Measurements from ENCODE around the gene TRPM7. TPM values are rescaled to one million over a fixed set of nuclear protein-coding genes. Genes with fewer than 3 reads are reported as not detected.

TRPM7 gene
- total RNA-seq, 1 donor from 2014 or later, result 34.5 TPM

- Mint-ChIP-seq H3K27me3 (ENCODE audit: low read depth) (no peaks in the 10 kb centered on the region), H3K4me1 (ENCODE audit: low read depth) (peaks cover 5% of the 10 kb centered on the region)
Observed at GRCh38 chr15:50523851-50524251, 162.7 kb downstream of the TRPM7 start.

DNA sequence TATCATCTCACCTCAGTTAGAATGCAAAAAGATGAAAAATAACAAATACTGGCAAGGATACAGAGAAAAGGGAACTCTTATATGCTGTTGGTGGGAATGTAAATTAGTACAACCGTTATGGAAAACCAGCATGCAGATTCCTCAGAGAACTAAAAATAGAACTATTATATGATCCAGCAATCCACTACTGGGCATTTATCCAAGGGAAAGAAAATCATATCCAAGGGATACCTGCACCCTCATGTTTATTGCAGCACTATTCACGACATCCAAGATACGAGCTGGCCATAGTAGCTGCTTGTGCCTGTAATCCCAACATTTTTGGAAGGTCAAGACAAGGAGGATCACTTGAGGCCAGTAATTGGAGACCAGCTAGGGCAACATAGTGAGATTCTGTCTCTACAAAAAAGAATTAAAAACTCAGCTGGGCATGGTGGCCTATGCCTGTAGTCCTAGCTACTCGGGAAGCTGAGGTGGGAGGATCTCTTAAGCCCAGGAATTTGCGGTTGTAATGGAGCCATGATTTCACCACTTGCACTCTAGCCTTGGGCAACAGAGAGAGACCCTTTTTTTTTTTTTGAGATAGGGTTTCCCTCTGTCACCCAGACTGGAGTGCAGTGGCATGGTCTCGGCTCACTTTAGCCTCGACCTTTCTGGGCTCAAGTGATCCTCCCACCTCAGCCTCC is 166.7 kb downstream of the TRPM7 start:
- DNase-seq (ENCODE audit: low spot score), result no peak
- Mint-ChIP-seq H3K27me3 (ENCODE audit: low read depth) (no peaks in the 10 kb centered on the region), H3K27ac (ENCODE audit: unreplicated experiment) (no peak overlapping the region), H3K36me3 (ENCODE audit: low read depth) (peaks cover 6% of the 10 kb centered on the region), H3K4me1 (ENCODE audit: low read depth) (peaks cover 5% of the 10 kb centered on the region), H3K4me3 (ENCODE audit: unreplicated experiment) (no peak overlapping the region), H3K9me3 (ENCODE audit: low read depth) (peaks cover 5% of the 10 kb centered on the region)
- TF ChIP-seq, protein P1, sequence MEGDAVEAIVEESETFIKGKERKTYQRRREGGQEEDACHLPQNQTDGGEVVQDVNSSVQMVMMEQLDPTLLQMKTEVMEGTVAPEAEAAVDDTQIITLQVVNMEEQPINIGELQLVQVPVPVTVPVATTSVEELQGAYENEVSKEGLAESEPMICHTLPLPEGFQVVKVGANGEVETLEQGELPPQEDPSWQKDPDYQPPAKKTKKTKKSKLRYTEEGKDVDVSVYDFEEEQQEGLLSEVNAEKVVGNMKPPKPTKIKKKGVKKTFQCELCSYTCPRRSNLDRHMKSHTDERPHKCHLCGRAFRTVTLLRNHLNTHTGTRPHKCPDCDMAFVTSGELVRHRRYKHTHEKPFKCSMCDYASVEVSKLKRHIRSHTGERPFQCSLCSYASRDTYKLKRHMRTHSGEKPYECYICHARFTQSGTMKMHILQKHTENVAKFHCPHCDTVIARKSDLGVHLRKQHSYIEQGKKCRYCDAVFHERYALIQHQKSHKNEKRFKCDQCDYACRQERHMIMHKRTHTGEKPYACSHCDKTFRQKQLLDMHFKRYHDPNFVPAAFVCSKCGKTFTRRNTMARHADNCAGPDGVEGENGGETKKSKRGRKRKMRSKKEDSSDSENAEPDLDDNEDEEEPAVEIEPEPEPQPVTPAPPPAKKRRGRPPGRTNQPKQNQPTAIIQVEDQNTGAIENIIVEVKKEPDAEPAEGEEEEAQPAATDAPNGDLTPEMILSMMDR (IDR thresholded peaks at IDR 0.05), result no peak

More at GRCh38 chr15:50523851-50524251, 162.7 kb downstream of the TRPM7 start:
- Mint-ChIP-seq H3K9me3 (ENCODE audit: low read depth) (peaks cover 2% of the 10 kb centered on the region), H3K27ac (ENCODE audit: unreplicated experiment) (no peak overlapping the region), H3K4me3 (ENCODE audit: unreplicated experiment) (no peak overlapping the region), H3K36me3 (ENCODE audit: low read depth) (peaks cover 6% of the 10 kb centered on the region)
- TF ChIP-seq, protein P1 (IDR thresholded peaks at IDR 0.05), result no peak
- DNase-seq (ENCODE audit: low spot score), result no peak

DNA sequence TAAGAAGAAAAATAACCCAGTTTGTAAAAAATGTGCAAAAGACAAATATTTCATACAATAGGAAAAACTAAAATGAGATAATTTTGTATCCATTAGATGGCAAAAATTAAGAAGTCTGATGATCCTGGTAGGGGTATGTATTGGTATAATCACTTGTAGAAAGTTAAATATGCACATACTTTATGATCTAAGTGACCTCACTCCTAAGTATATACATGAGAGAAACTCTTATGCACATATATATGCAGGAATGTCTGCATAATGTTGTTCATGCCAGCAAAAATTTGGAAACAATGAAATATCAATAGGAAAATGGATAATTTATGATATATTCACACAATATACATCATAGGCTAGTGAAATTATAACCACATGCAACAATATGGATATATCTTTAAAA is 173.6 kb downstream of the TRPM7 start:
- H3K4me1 Mint-ChIP-seq (ENCODE audit: low read depth), result no peaks in the 10 kb centered on the region
- H3K4me3 Mint-ChIP-seq (ENCODE audit: unreplicated experiment), result no peak overlapping the region
- H3K36me3 Mint-ChIP-seq (ENCODE audit: low read depth), result peaks cover 2% of the 10 kb centered on the region
- no peak overlapping the region for H3K27ac Mint-ChIP-seq (ENCODE audit: unreplicated experiment)
- peaks cover 3% of the 10 kb centered on the region for H3K9me3 Mint-ChIP-seq (ENCODE audit: low read depth)
- H3K27me3 Mint-ChIP-seq (ENCODE audit: low read depth), result no peaks in the 10 kb centered on the region
- no peak for DNase-seq (ENCODE audit: low spot score)
- TF ChIP-seq, protein P1 (IDR thresholded peaks at IDR 0.05), result no peak

Other genes starting within 250 kb of the TRPM7 start
- gene USP50, start 140.1 kb downstream of the TRPM7 start, total RNA-seq, result 0.35 to 0.85 TPM (median 0.56 TPM) in 3 replicates
- gene SPPL2A, start 78.9 kb upstream of the TRPM7 start, total RNA-seq, result 97.7 to 115 TPM (median 109 TPM) in 3 replicates
- 12.0 to 13.2 TPM (median 13.1 TPM) in 3 replicates for gene AP4E1, start 221.9 kb upstream of the TRPM7 start, total RNA-seq